ENCODE measurements around the gene LRRC26.

- TF ChIP-seq, protein P1, sequence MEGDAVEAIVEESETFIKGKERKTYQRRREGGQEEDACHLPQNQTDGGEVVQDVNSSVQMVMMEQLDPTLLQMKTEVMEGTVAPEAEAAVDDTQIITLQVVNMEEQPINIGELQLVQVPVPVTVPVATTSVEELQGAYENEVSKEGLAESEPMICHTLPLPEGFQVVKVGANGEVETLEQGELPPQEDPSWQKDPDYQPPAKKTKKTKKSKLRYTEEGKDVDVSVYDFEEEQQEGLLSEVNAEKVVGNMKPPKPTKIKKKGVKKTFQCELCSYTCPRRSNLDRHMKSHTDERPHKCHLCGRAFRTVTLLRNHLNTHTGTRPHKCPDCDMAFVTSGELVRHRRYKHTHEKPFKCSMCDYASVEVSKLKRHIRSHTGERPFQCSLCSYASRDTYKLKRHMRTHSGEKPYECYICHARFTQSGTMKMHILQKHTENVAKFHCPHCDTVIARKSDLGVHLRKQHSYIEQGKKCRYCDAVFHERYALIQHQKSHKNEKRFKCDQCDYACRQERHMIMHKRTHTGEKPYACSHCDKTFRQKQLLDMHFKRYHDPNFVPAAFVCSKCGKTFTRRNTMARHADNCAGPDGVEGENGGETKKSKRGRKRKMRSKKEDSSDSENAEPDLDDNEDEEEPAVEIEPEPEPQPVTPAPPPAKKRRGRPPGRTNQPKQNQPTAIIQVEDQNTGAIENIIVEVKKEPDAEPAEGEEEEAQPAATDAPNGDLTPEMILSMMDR (IDR thresholded peaks at IDR 0.05): no peak
- no peak for TF ChIP-seq POLR2A (IDR thresholded peaks at IDR 0.05)
Measured at GRCh38 chr9:137173796-137174664, 4.2 kb upstream of the LRRC26 start.
